ENCODE results near the gene SPRR5. TPM values are rescaled to one million over a fixed set of nuclear protein-coding genes. Genes with fewer than 3 reads are reported as not detected.

Gene SPRR5
- total and polyA plus RNA-seq, 12 donors: not detected

GRCh38 chr1:152909206-152909605 is 37.8 kb upstream of the SPRR5 start:
- 79 to 88% methylated on average over 3 of the region's 3 CpGs for WGBS, 2 donors
- Histone ChIP-seq H3K27me3 (peaks cover 0 to 26% (median 0%) of the 10 kb centered on the region in 7 donors), H3K9me3 (no peaks in the 10 kb centered on the region), H3K27ac (no peak overlapping the region), H3K4me1 (no peaks in the 10 kb centered on the region), H3K4me3 (no peak overlapping the region), H3K36me3 (no peaks in the 10 kb centered on the region)
- DNase-seq (no peak), ATAC-seq (no peak)
- intact Hi-C loops (cut with DNase I): no loop called here
- TF ChIP-seq, protein P1, sequence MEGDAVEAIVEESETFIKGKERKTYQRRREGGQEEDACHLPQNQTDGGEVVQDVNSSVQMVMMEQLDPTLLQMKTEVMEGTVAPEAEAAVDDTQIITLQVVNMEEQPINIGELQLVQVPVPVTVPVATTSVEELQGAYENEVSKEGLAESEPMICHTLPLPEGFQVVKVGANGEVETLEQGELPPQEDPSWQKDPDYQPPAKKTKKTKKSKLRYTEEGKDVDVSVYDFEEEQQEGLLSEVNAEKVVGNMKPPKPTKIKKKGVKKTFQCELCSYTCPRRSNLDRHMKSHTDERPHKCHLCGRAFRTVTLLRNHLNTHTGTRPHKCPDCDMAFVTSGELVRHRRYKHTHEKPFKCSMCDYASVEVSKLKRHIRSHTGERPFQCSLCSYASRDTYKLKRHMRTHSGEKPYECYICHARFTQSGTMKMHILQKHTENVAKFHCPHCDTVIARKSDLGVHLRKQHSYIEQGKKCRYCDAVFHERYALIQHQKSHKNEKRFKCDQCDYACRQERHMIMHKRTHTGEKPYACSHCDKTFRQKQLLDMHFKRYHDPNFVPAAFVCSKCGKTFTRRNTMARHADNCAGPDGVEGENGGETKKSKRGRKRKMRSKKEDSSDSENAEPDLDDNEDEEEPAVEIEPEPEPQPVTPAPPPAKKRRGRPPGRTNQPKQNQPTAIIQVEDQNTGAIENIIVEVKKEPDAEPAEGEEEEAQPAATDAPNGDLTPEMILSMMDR (IDR thresholded peaks at IDR 0.05): no peak

DNA sequence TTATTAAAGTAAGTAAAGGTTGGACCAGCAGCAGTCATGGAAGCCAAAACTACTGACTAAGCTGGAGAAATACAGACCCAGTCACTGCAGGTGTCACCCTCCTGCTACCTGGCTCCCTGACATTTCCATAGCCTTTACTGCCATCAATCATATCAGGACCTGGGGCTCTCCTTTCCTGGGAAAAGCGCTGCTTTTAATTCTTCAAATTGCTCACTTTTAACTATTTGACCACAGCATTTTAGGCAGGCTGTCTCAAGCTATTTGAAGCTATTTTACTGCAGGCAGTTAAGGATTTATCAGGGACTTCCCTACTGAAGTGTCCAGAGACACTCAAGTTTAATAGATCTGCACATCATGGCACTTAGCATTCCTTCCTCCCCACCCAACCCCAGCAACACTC is 34.5 kb upstream of the SPRR5 start:
- Histone ChIP-seq H3K4me3 (no peak overlapping the region), H3K36me3 (no peaks in the 10 kb centered on the region), H3K27ac (no peak overlapping the region), H3K4me1 (no peaks in the 10 kb centered on the region), H3K9me3 (peaks cover 0 to 7% (median 0%) of the 10 kb centered on the region in 11 donors), H3K27me3 (peaks cover 0 to 14% (median 0%) of the 10 kb centered on the region in 7 donors)
- TF ChIP-seq, protein P1 (IDR thresholded peaks at IDR 0.05): no peak
- DNase-seq: no peak
- intact Hi-C loops (cut with DNase I): no loop called here
- WGBS, 2 donors: 70 to 77% methylated on average over 1 of the region's 1 CpG
- ATAC-seq: no peak

GRCh38 chr1:152912900-152913299 is 34.1 kb upstream of the SPRR5 start:
- Histone ChIP-seq H3K27ac (no peak overlapping the region), H3K27me3 (peaks cover 0 to 14% (median 0%) of the 10 kb centered on the region in 7 donors), H3K9me3 (peaks cover 0 to 7% (median 0%) of the 10 kb centered on the region in 11 donors), H3K36me3 (no peaks in the 10 kb centered on the region), H3K4me3 (no peak overlapping the region), H3K4me1 (no peaks in the 10 kb centered on the region)
- intact Hi-C loops (cut with DNase I): no loop called here
- WGBS, 2 donors: 43 to 57% methylated on average over 5 of the region's 5 CpGs
- DNase-seq (no peak), ATAC-seq (no peak)
- TF ChIP-seq, protein P1 (IDR thresholded peaks at IDR 0.05): no peak

- peaks cover 0 to 10% (median 0%) of the 10 kb centered on the region in 11 donors for H3K9me3 ChIP-seq
- TF ChIP-seq, protein P1 (IDR thresholded peaks at IDR 0.05): no peak
- WGBS, 2 donors: 6 to 16% methylated on average over 3 of the region's 3 CpGs
- peaks cover 0 to 4% (median 0%) of the 10 kb centered on the region in 7 donors for H3K27me3 ChIP-seq
- no peak overlapping the region for H3K4me3 ChIP-seq
- H3K4me1 ChIP-seq: no peaks in the 10 kb centered on the region
- DNase-seq (no peak), ATAC-seq (no peak)
- no peak overlapping the region for H3K27ac ChIP-seq
- no peaks in the 10 kb centered on the region for H3K36me3 ChIP-seq
- intact Hi-C loops (cut with DNase I): no loop called here
Observed at GRCh38 chr1:152917794-152918193, 29.2 kb upstream of the SPRR5 start.
